K562 (cell line): ENCODE measurements around the gene HOXC12. TPM values are rescaled to one million over a fixed set of nuclear protein-coding genes. Genes with fewer than 3 reads are reported as not detected.

Experiments used
- ARID1B ChIP-seq: fragments of 450-650 bp; IDR thresholded peaks from 2 replicates; pipeline ENCODE4 v1.6.1; 2016; ENCODE audit warnings: antibody characterized with exemption, mild to moderate bottlenecking, inconsistent platforms
- CCNT2 ChIP-seq: IDR thresholded peaks from 2 replicates; pipeline ENCODE4 v1.6.1; 2011; ENCODE audit warnings: borderline replicate concordance, low read depth, mild to moderate bottlenecking, moderate library complexity, mixed read lengths, low read length; ENCODE audit not compliant: insufficient read length; ENCODE audit errors: extremely low read depth
- DIDO1 ChIP-seq: fragments of 450-650 bp; IDR thresholded peaks from 2 replicates; pipeline ENCODE4 v1.6.1; 2016; ENCODE audit warnings: low read depth, missing biosample characterization, missing genetic modification characterization
- ERF ChIP-seq: fragments of 450-650 bp; formaldehyde crosslinking; IDR thresholded peaks from 2 replicates; pipeline ENCODE4 v1.4.0; 2020; ENCODE audit warnings: mild to moderate bottlenecking, mixed read lengths
- FOXK2 ChIP-seq, 2 experiments: fragments of 450-650 bp; IDR thresholded peaks in 1 of 2; conservative IDR thresholded peaks in 1 of 2; 2 replicates each; pipeline ENCODE4 v1.6.1; 2016; ENCODE audit warnings: low read depth in 2 of 2, mild to moderate bottlenecking in 1 of 2
- GATAD2B ChIP-seq: fragments of 450-650 bp; IDR thresholded peaks from 2 replicates; pipeline ENCODE4 v1.6.1; 2017; ENCODE audit warnings: mild to moderate bottlenecking, borderline replicate concordance
- HOXB6 ChIP-seq: fragments of 250-450 bp; sonication (Bioruptor Pico); IDR thresholded peaks from 2 replicates; pipeline ENCODE4 v1.5.1; 2022; ENCODE audit warnings: mild to moderate bottlenecking, borderline replicate concordance
- JUN ChIP-seq, 2 experiments: sonication (generic) in 1 of 2; formaldehyde crosslinking in 1 of 2; IDR thresholded peaks; 2 replicates each; pipeline versions ENCODE4 v1.6.1 to v1.8.0; 2012 to 2022; ENCODE audit warnings: borderline replicate concordance in 2 of 2, mild to moderate bottlenecking in 2 of 2, improper control_type of control experiment in 1 of 2, low read depth in 1 of 2, low read length in 1 of 2, missing genetic modification reagents in 1 of 2
- MCM5 ChIP-seq: fragments of 450-650 bp; IDR thresholded peaks from 2 replicates; pipeline ENCODE4 v1.6.1; 2016; ENCODE audit warnings: low read depth
- MEIS2 ChIP-seq: fragments of 450-650 bp; IDR thresholded peaks from 2 replicates; pipeline ENCODE4 v1.6.1; 2014; ENCODE audit warnings: mild to moderate bottlenecking; ENCODE audit not compliant: partially characterized antibody
- MYNN ChIP-seq, 2 experiments: sonication (generic); formaldehyde crosslinking in 1 of 2; IDR thresholded peaks; 2 replicates each; pipeline versions ENCODE4 v1.5.0 to v1.6.1; 2016 to 2020; ENCODE audit warnings: antibody characterized with exemption in 1 of 2, missing genetic modification reagents in 1 of 2
- NFE2 ChIP-seq: IDR thresholded peaks from 2 replicates; pipeline ENCODE4 v1.6.1; 2014; ENCODE audit warnings: antibody characterized with exemption, low read depth
- OTX1 ChIP-seq: fragments of 450-650 bp; formaldehyde crosslinking; IDR thresholded peaks from 2 replicates; pipeline ENCODE4 v1.4.0; 2022; ENCODE audit warnings: mild to moderate bottlenecking
- PHB ChIP-seq: fragments of 250-450 bp; sonication (Bioruptor Pico); IDR thresholded peaks from 2 replicates; pipeline ENCODE4 v1.5.0; 2021
- RB1 ChIP-seq: fragments of 450-650 bp; IDR thresholded peaks from 2 replicates; pipeline ENCODE4 v1.6.1; 2017; ENCODE audit warnings: low read depth, mild to moderate bottlenecking
- RBM34 ChIP-seq: fragments of 200-400 bp; formaldehyde crosslinking; IDR thresholded peaks from 2 replicates; pipeline ENCODE4 v1.6.1; 2018; ENCODE audit warnings: low read length, borderline replicate concordance; ENCODE audit not compliant: insufficient read depth
- RBM39 ChIP-seq: fragments of 200-400 bp; formaldehyde crosslinking; optimal IDR thresholded peaks from 2 replicates; pipeline ENCODE3; 2018; ENCODE audit warnings: low read depth, low read length
- RHOXF2B ChIP-seq: fragments of 250-450 bp; sonication (Bioruptor Pico); conservative IDR thresholded peaks from 2 replicates; pipeline ENCODE4 v1.5.1; 2021
- STAG1 ChIP-seq: sonication (generic); formaldehyde crosslinking; IDR thresholded peaks from 2 replicates; pipeline ENCODE4 v1.5.0; 2020; ENCODE audit warnings: missing genetic modification reagents, borderline replicate concordance
- ZNF124 ChIP-seq: sonication (generic); formaldehyde crosslinking; IDR thresholded peaks from 2 replicates; pipeline ENCODE4 v1.8.1; 2022; ENCODE audit warnings: missing genetic modification reagents
- ZNF778 ChIP-seq: fragments of 450-650 bp; formaldehyde crosslinking; IDR thresholded peaks from 2 replicates; pipeline ENCODE4 v1.4.0; 2020; ENCODE audit warnings: mild to moderate bottlenecking, moderate library complexity
- polyA plus RNA-seq, 8 experiments: library from polyadenylated mRNA; depleted of rRNA in 4 of 8; stranded (reverse) in 5 of 8; unstranded in 3 of 8; fragments of >200 nt; fragmentation: Nextera tagmentation in 2 of 8; fragmentation: Illumina TruSeq in 1 of 8; extraction: Ambion mirVana in 2 of 8; extraction: Trizol in 1 of 8; gene quantifications; 2 replicates each; pipeline versions ENCODE4 v1.2.1 to v1.2.3, GENCODE V29; 2011 to 2014; ENCODE audit warnings: inconsistent platforms in 1 of 8, missing spikeins in 1 of 8
- total RNA-seq, 7 experiments: library from RNA; depleted of rRNA in 6 of 7; stranded (reverse); fragments of >200 nt in 6 of 7; fragmentation: Illumina TruSeq in 2 of 7; extraction: Trizol in 2 of 7; gene quantifications; 2 replicates each; pipeline versions ENCODE4 v1.2.1 to v1.2.3, GENCODE V29; 2011 to 2021; ENCODE audit warnings: low replicate concordance in 1 of 7
- TF ChIP-seq, protein P1 (sequence below): fragments of 450-650 bp; formaldehyde crosslinking; IDR thresholded peaks from 2 replicates; pipeline ENCODE4 v1.4.0; 2020; ENCODE audit warnings: mild to moderate bottlenecking, moderate library complexity
- TF ChIP-seq, protein P2 (sequence below): sonication (generic); formaldehyde crosslinking; IDR thresholded peaks from 2 replicates; pipeline ENCODE4 v1.8.1; 2023; ENCODE audit warnings: mild to moderate bottlenecking, missing genetic modification reagents
- TF ChIP-seq, protein P3 (sequence below): sonication (generic); formaldehyde crosslinking; IDR thresholded peaks from 2 replicates; pipeline ENCODE4 v1.8.1; 2023; ENCODE audit warnings: mild to moderate bottlenecking, missing genetic modification reagents

Gene HOXC12
- total and polyA plus RNA-seq, 9 of the 15 experiments (the other 6 are each of a cell fraction or from before 2014, with no cell fraction given): 0.04 to 0.36 (median 0.11) TPM; not detected in 1

DNA sequence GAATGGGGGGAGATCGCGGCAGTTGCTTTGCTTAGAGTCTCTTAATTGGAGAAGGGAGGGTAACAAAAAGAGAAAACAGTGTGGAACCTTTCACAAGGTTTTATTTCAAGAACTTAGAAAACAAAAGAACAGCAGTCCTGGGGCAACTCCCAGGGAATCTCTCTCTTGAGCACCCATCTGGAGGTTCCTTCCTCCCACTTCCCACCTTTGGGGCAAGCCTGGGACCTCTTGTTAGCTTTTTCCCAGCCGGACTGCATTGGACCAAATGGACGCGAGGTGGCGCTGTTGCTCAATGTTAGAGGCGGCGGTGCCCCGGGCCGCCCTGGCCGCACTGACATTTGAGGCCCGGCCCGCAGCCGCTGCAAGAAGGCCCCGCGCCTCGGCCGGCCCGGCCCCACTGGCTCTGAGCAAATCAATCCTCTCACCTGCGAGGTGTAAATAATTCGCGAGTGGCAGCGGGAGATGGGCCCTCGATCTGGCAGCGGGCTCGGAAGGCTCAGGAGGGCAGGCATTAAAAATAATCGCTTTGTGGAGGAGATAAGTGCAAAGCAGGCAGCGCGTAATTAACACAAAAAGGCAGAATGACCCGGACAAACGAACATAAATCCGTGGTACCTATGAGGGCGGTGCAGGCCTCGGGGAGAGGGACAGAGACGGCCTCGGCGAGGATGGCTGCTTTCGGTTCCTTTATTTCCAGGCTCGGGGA, 51.3 kb downstream of the HOXC12 start (continued):
- TF ChIP-seq CCNT2: peak; percentile 26
- TF ChIP-seq PHB (CRISPR knock-in tag): no peak
- TF ChIP-seq RBM39: no peak
- no peak for TF ChIP-seq DIDO1
- TF ChIP-seq, protein P1, sequence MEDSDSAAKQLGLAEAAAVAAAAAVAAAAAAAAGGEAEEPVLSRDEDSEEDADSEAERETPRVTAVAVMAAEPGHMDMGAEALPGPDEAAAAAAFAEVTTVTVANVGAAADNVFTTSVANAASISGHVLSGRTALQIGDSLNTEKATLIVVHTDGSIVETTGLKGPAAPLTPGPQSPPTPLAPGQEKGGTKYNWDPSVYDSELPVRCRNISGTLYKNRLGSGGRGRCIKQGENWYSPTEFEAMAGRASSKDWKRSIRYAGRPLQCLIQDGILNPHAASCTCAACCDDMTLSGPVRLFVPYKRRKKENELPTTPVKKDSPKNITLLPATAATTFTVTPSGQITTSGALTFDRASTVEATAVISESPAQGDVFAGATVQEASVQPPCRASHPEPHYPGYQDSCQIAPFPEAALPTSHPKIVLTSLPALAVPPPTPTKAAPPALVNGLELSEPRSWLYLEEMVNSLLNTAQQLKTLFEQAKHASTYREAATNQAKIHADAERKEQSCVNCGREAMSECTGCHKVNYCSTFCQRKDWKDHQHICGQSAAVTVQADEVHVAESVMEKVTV (CRISPR knock-in tag): peak; percentile 96
- TF ChIP-seq FOXK2 (conservative IDR thresholded peaks at IDR 0.05 in 1 of 2, IDR thresholded peaks at IDR 0.05 in 1 of 2; ENCODE audit: low read depth in 2 of 2): no peak
- TF ChIP-seq MEIS2: no peak
- no peak for TF ChIP-seq ZNF778 (CRISPR knock-in tag)
- no peak for TF ChIP-seq RBM34
- TF ChIP-seq NFE2: no peak
- TF ChIP-seq RHOXF2B (CRISPR knock-in tag): no peak
- no peak for TF ChIP-seq HOXB6 (CRISPR knock-in tag)
- TF ChIP-seq ERF (CRISPR knock-in tag): no peak
- peak; percentile 61; the same call in 1 of the 2 replicates for TF ChIP-seq GATAD2B
- no peak for TF ChIP-seq MCM5
- peak; percentile 80; the same call in 1 of the 2 replicates for TF ChIP-seq RB1
- peak; percentile 85 for TF ChIP-seq STAG1 (CRISPR knock-in tag)
- TF ChIP-seq, protein P2, sequence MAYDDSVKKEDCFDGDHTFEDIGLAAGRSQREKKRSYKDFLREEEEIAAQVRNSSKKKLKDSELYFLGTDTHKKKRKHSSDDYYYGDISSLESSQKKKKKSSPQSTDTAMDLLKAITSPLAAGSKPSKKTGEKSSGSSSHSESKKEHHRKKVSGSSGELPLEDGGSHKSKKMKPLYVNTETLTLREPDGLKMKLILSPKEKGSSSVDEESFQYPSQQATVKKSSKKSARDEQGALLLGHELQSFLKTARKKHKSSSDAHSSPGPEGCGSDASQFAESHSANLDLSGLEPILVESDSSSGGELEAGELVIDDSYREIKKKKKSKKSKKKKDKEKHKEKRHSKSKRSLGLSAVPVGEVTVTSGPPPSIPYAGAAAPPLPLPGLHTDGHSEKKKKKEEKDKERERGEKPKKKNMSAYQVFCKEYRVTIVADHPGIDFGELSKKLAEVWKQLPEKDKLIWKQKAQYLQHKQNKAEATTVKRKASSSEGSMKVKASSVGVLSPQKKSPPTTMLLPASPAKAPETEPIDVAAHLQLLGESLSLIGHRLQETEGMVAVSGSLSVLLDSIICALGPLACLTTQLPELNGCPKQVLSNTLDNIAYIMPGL: peak; percentile 28; the same call in 1 of the 2 replicates
- TF ChIP-seq ZNF124 (CRISPR knock-in tag): no peak
- TF ChIP-seq JUN (IDR thresholded peaks at IDR 0.05; ENCODE audit: borderline replicate concordance, low read depth, low read length): peak; percentile 11; the same call in 1 of the 2 replicates
- no peak for TF ChIP-seq JUN (CRISPR knock-in tag; IDR thresholded peaks at IDR 0.05; ENCODE audit: borderline replicate concordance)
- TF ChIP-seq OTX1 (CRISPR knock-in tag): no peak
- TF ChIP-seq, protein P3, sequence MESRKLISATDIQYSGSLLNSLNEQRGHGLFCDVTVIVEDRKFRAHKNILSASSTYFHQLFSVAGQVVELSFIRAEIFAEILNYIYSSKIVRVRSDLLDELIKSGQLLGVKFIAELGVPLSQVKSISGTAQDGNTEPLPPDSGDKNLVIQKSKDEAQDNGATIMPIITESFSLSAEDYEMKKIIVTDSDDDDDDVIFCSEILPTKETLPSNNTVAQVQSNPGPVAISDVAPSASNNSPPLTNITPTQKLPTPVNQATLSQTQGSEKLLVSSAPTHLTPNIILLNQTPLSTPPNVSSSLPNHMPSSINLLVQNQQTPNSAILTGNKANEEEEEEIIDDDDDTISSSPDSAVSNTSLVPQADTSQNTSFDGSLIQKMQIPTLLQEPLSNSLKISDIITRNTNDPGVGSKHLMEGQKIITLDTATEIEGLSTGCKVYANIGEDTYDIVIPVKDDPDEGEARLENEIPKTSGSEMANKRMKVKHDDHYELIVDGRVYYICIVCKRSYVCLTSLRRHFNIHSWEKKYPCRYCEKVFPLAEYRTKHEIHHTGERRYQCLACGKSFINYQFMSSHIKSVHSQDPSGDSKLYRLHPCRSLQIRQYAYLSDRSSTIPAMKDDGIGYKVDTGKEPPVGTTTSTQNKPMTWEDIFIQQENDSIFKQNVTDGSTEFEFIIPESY (CRISPR knock-in tag): peak; percentile 88
- TF ChIP-seq ARID1B: no peak
- 0 out of 2 replicates have a peak, but pooled peaks have one; percentile 37 for TF ChIP-seq MYNN (IDR thresholded peaks at IDR 0.05)
- TF ChIP-seq MYNN (CRISPR knock-in tag; IDR thresholded peaks at IDR 0.05): no peak
